Astrocyte (in vitro differentiated cells and primary cell): Measurements from ENCODE around the gene NXPH3. TPM values are rescaled to one million over a fixed set of nuclear protein-coding genes. Genes with fewer than 3 reads are reported as not detected.

ENCODE experiments used
- DNase-seq: peaks from one replicate; pipeline ENCODE4 v3.0.0-alpha.2; 2010; ENCODE audit warnings: low read depth
- FAIRE-seq: peaks from 2 replicates; lab custom pipeline; 2011; peaks lifted over from hg19 to GRCh38; lab: Jason Lieb, UNC
- H2AFZ ChIP-seq: 2 replicates; pipeline ENCODE4 v1.6.0; 2012; ENCODE audit warnings: low read depth, low read length, inconsistent platforms
- H3K27ac ChIP-seq: 2 replicates; pipeline ENCODE4 v1.5.1; 2011; ENCODE audit warnings: low read depth, low read length, inconsistent platforms
- H3K27me3 ChIP-seq: 2 replicates; pipeline ENCODE4 v1.6.0; 2011; ENCODE audit warnings: low read length, inconsistent platforms; ENCODE audit not compliant: insufficient read depth
- H3K36me3 ChIP-seq: 2 replicates; pipeline ENCODE4 v1.5.1; 2011; ENCODE audit warnings: low read length, inconsistent platforms; ENCODE audit not compliant: insufficient read depth
- H3K4me1 ChIP-seq: 2 replicates; pipeline ENCODE4 v1.5.1; 2011; ENCODE audit warnings: low read length, inconsistent platforms; ENCODE audit not compliant: insufficient read depth
- H3K4me2 ChIP-seq: 2 replicates; pipeline ENCODE4 v1.6.0; 2012; ENCODE audit warnings: low read length, inconsistent platforms
- H3K4me3 ChIP-seq: 2 replicates; pipeline ENCODE4 v1.5.1; 2011; ENCODE audit warnings: low read depth, mild to moderate bottlenecking, low read length, inconsistent platforms; ENCODE audit not compliant: insufficient read depth
- H3K79me2 ChIP-seq: 2 replicates; pipeline ENCODE4 v1.6.0; 2012; ENCODE audit warnings: mild to moderate bottlenecking, low read length, inconsistent platforms; ENCODE audit not compliant: insufficient read depth
- H3K9ac ChIP-seq: 2 replicates; pipeline ENCODE4 v1.6.0; 2012; ENCODE audit warnings: mild to moderate bottlenecking, low read length, inconsistent platforms
- H3K9me3 ChIP-seq: 2 replicates; pipeline ENCODE4 v1.5.1; 2012; ENCODE audit warnings: low read depth, mild to moderate bottlenecking, low read length, inconsistent platforms; ENCODE audit not compliant: insufficient read depth
- H4K20me1 ChIP-seq: 2 replicates; pipeline ENCODE4 v1.6.0; 2012; ENCODE audit warnings: low read length, inconsistent platforms; ENCODE audit not compliant: insufficient read depth
- H3K27ac Mint-ChIP-seq: one replicate; pipeline ENCODE4 v1.8.0; 2021; ENCODE audit warnings: mild to moderate bottlenecking, mixed read lengths; ENCODE audit not compliant: unreplicated experiment
- H3K27me3 Mint-ChIP-seq: one replicate; pipeline ENCODE4 v1.8.0; 2021; ENCODE audit warnings: low read depth, mixed read lengths; ENCODE audit not compliant: unreplicated experiment
- H3K36me3 Mint-ChIP-seq: one replicate; pipeline ENCODE4 v1.8.0; 2021; ENCODE audit warnings: low read depth, mixed read lengths; ENCODE audit not compliant: unreplicated experiment
- H3K4me1 Mint-ChIP-seq: one replicate; pipeline ENCODE4 v1.8.0; 2021; ENCODE audit warnings: low read depth, mixed read lengths; ENCODE audit not compliant: unreplicated experiment
- H3K4me3 Mint-ChIP-seq: one replicate; pipeline ENCODE4 v1.8.0; 2021; ENCODE audit warnings: mild to moderate bottlenecking, moderate library complexity, mixed read lengths; ENCODE audit not compliant: unreplicated experiment
- H3K9me3 Mint-ChIP-seq: one replicate; pipeline ENCODE4 v1.8.0; 2021; ENCODE audit warnings: mild to moderate bottlenecking, mixed read lengths; ENCODE audit not compliant: unreplicated experiment
- EZH2 ChIP-seq: IDR thresholded peaks from 2 replicates; pipeline ENCODE4 v1.6.1; 2012; ENCODE audit warnings: mild to moderate bottlenecking, low read length, inconsistent platforms; ENCODE audit not compliant: insufficient read depth
- total RNA-seq: library from RNA; stranded (reverse); gene quantifications from 2 replicates; pipeline ENCODE4 v1.2.1, GENCODE V29; 2021
- TF ChIP-seq, protein P1 (sequence below): IDR thresholded peaks from 2 replicates; pipeline ENCODE4 v1.5.1; 2011; ENCODE audit warnings: low read depth, mild to moderate bottlenecking, inconsistent platforms, low read length, moderate library complexity; ENCODE audit not compliant: insufficient read depth

Gene NXPH3
- total RNA-seq, 1 donor from 2014 or later, result 0.43 TPM

DNA sequence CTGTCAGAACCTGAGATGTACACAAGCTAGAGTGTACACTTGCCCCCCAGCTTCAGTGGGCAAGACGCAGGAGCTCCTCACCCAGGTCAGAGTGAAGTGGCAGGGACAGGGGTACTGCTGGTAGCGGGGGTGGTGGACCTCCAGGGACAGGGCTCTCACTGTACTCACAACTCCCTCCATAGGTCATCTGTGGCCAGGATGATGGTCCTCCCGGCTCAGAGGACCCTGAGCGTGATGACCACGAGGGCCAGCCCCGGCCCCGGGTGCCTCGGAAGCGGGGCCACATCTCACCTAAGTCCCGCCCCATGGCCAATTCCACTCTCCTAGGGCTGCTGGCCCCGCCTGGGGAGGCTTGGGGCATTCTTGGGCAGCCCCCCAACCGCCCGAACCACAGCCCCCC is 2.7 kb downstream of the NXPH3 start:
- TF ChIP-seq, protein P1, sequence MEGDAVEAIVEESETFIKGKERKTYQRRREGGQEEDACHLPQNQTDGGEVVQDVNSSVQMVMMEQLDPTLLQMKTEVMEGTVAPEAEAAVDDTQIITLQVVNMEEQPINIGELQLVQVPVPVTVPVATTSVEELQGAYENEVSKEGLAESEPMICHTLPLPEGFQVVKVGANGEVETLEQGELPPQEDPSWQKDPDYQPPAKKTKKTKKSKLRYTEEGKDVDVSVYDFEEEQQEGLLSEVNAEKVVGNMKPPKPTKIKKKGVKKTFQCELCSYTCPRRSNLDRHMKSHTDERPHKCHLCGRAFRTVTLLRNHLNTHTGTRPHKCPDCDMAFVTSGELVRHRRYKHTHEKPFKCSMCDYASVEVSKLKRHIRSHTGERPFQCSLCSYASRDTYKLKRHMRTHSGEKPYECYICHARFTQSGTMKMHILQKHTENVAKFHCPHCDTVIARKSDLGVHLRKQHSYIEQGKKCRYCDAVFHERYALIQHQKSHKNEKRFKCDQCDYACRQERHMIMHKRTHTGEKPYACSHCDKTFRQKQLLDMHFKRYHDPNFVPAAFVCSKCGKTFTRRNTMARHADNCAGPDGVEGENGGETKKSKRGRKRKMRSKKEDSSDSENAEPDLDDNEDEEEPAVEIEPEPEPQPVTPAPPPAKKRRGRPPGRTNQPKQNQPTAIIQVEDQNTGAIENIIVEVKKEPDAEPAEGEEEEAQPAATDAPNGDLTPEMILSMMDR, result no peak
- no peak for TF ChIP-seq EZH2
- H3K27me3 ChIP-seq, result peaks cover 26% of the 10 kb centered on the region
- no peak for FAIRE-seq

DNA sequence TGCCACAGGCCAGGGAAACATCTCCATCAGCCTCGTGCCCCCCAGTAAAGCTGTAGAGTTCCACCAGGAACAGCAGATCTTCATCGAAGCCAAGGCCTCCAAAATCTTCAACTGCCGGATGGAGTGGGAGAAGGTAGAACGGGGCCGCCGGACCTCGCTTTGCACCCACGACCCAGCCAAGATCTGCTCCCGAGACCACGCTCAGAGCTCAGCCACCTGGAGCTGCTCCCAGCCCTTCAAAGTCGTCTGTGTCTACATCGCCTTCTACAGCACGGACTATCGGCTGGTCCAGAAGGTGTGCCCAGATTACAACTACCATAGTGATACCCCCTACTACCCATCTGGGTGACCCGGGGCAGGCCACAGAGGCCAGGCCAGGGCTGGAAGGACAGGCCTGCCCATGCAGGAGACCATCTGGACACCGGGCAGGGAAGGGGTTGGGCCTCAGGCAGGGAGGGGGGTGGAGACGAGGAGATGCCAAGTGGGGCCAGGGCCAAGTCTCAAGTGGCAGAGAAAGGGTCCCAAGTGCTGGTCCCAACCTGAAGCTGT is 3.4 kb downstream of the NXPH3 start:
- Histone ChIP-seq H3K36me3 (no peaks in the 10 kb centered on the region), H3K4me1 (peaks cover 17% of the 10 kb centered on the region), H3K9ac (no peak overlapping the region), H3K9me3 (no peaks in the 10 kb centered on the region), H3K27ac (no peak overlapping the region), H3K27me3 (peaks cover 22% of the 10 kb centered on the region), H2AFZ (no peak overlapping the region), H3K79me2 (no peaks in the 10 kb centered on the region), H3K4me2 (no peak overlapping the region), H3K4me3 (no peak overlapping the region), H4K20me1 (no peaks in the 10 kb centered on the region)
- Mint-ChIP-seq H3K27ac (no peak overlapping the region), H3K4me1 (peaks cover 2% of the 10 kb centered on the region), H3K27me3 (peaks cover 35% of the 10 kb centered on the region), H3K4me3 (no peak overlapping the region), H3K9me3 (peaks cover 2% of the 10 kb centered on the region), H3K36me3 (peaks cover 8% of the 10 kb centered on the region)
- DNase-seq, result no peak
- TF ChIP-seq, protein P1, result no peak
- no peak for TF ChIP-seq EZH2
- no peak for FAIRE-seq

More for the DNA sequence above, 2.7 kb downstream of the NXPH3 start:
- H3K9me3 Mint-ChIP-seq, result peaks cover 2% of the 10 kb centered on the region
- no peaks in the 10 kb centered on the region for H3K36me3 ChIP-seq
- H3K27ac ChIP-seq, result no peak overlapping the region
- H3K79me2 ChIP-seq, result no peaks in the 10 kb centered on the region
- no peaks in the 10 kb centered on the region for H4K20me1 ChIP-seq
- DNase-seq, result no peak
- H3K27me3 Mint-ChIP-seq, result peaks cover 40% of the 10 kb centered on the region
- no peaks in the 10 kb centered on the region for H3K9me3 ChIP-seq
- no peak overlapping the region for H3K4me2 ChIP-seq
- H2AFZ ChIP-seq, result no peak overlapping the region
- H3K9ac ChIP-seq, result no peak overlapping the region
- H3K4me1 ChIP-seq, result peaks cover 17% of the 10 kb centered on the region
- no peak overlapping the region for H3K4me3 Mint-ChIP-seq
- no peak overlapping the region for H3K4me3 ChIP-seq
- H3K27ac Mint-ChIP-seq, result no peak overlapping the region
- H3K36me3 Mint-ChIP-seq, result peaks cover 6% of the 10 kb centered on the region
- H3K4me1 Mint-ChIP-seq, result no peaks in the 10 kb centered on the region

GRCh38 chr17:49579522-49579921 is 3.9 kb downstream of the NXPH3 start:
- H3K4me1 Mint-ChIP-seq, result peaks cover 2% of the 10 kb centered on the region

More at GRCh38 chr17:49579522-49579921, 3.9 kb downstream of the NXPH3 start:
- H3K27me3 Mint-ChIP-seq, result peaks cover 30% of the 10 kb centered on the region
- peaks cover 8% of the 10 kb centered on the region for H3K36me3 Mint-ChIP-seq
- Histone ChIP-seq H3K4me2 (no peak overlapping the region), H3K79me2 (no peaks in the 10 kb centered on the region), H2AFZ (no peak overlapping the region), H3K9me3 (no peaks in the 10 kb centered on the region), H3K4me1 (peaks cover 17% of the 10 kb centered on the region), H3K27me3 (peaks cover 22% of the 10 kb centered on the region), H3K36me3 (no peaks in the 10 kb centered on the region), H3K27ac (no peak overlapping the region), H4K20me1 (no peaks in the 10 kb centered on the region), H3K9ac (no peak overlapping the region), H3K4me3 (no peak overlapping the region)
- no peak overlapping the region for H3K27ac Mint-ChIP-seq
- no peak overlapping the region for H3K4me3 Mint-ChIP-seq
- H3K9me3 Mint-ChIP-seq, result peaks cover 2% of the 10 kb centered on the region
- no peak for DNase-seq
- TF ChIP-seq, protein P1, result no peak
- no peak for TF ChIP-seq EZH2
- no peak for FAIRE-seq
